GM19467 (cell line): ENCODE measurements around the gene SVIL.
"Not testable (repeated sequence)": the region's sequence is repeated elsewhere in the genome, so short reads cannot be mapped to it uniquely, and the experiment has no call there.

Experiments
- ATAC-seq: cut with Tn5 transposase; IDR thresholded peaks from one replicate; pipeline ENCODE4 v1.9.1; 2021; ENCODE audit warnings: mild to moderate bottlenecking, moderate library complexity; ENCODE audit not compliant: unreplicated experiment

SVIL gene

DNA sequence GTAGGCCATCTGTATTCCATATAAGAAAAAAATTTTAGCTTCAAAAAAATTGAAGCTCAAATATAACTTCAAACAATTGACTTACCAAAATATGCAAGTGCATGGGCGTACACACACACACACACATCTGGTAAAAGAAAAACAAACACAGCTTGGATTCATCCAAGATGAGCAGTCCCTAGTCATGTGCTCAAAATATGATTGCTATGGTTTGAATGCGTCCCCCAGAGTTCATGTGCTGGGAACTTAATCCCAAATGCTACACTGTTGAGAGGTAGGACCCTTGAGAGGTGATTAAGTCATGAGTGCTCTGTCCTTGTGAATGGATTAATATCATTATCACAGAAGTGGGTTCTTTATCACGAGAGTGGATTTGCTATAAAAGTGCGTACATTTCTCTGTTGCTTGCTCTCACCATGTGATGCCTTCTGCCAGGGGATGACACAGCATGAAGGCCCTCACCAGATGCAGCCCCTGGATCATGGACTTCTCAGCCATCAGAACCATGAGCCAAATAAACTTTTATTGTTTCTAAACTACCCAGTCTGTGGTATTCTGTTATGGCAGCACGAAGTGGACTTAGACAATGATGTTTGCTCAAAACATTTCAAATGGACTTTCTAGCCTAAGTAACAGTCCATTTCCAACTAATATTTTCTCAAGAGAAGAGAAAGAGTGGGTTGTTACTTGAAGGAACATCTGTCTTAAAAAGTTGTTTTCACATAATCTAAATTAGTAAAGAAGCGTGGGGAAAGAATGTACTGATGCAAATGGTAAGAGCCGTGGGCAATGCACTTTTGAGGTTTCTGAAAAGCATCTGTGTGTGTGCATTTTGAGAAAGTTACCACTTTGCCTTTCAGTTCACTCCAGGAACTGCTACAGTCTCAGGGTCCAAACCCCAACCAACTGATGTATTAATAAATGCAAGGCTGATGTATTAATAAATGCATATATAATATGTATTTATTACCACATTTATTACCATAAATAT is 15.1 kb upstream of the SVIL start:
- ATAC-seq: no peak

DNA sequence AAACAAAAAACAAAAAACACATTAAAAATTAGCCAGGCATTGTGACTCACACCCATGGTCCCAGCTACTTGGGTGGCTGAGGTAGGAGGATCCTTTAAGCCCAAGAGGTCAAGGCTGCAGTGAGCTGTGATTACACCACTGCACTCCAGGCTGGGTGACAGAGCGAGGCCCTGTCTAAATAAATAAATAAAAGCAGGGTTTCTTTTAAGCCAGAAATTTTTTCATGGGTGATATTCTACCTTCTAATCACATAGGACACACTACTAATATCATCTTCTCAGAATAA is 14.2 kb upstream of the SVIL start:
- ATAC-seq: no peak

DNA sequence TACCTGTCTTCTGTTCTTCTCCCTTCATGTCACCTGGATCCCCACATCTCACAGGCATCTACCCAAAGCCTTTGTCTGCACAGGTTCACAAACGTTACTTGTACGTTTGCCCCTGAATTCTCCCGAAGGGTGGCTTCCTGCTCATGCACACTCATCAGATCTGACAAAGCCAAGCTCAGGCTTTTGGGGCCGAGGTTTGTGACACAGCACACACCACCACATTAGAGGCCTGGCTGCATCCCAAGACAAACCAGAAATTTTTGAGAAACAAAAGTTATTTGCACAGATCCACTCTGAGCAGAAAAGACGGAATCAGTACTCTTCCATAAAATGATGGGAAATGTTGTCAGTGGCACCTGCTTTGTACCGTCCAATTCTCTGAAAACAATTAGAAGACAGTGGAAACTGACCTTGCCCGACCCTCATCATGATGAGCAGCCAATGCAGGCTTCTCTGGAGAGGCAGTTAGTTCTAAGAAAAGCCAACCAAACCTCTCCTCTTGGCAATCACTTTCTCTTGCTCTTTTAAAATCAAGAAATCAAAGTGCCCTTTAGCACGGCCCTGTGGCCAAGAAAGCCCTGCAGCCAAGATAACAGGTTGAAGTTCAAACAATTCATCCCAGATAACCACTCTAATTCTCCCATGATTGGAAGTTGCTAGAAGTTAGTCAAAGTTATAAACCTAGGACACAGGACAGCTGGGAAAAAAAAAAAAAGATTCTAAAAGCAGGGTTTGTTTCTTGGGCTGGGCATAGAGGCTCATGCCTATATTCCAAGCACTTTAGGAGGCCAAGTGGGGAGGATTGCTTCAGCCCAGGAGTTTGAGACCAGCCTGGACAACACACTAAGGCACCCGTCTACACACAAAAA is 13.6 kb upstream of the SVIL start:
- ATAC-seq: no peak

- no peak for ATAC-seq
These were observed 12.7 kb upstream of the SVIL start for GRCh38 chr10:29647478-29647877.

DNA sequence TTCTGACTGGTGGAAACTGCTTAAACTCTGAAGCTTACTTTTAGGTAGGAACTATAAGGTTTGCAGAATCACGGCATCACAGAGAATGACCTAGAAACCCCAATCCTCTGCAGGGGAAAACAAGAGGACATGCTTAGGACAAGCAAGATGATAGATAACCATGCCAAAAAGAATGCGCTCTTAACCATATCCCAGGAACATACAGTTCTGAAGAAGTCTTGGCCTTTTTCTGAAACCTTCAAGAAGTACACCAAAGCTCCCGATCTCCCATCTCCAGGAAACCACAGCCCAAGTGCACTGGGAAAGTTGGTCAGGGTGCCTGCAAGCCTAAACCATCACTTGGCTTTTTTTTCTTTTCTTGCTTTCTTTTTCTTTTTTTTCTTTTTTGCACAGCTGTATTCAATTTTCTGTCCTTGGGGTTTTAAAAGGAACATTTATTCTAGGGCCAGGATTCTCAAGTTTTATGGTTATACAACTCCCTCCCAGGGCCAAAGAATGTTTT is 12.2 kb upstream of the SVIL start:
- no peak for ATAC-seq

DNA sequence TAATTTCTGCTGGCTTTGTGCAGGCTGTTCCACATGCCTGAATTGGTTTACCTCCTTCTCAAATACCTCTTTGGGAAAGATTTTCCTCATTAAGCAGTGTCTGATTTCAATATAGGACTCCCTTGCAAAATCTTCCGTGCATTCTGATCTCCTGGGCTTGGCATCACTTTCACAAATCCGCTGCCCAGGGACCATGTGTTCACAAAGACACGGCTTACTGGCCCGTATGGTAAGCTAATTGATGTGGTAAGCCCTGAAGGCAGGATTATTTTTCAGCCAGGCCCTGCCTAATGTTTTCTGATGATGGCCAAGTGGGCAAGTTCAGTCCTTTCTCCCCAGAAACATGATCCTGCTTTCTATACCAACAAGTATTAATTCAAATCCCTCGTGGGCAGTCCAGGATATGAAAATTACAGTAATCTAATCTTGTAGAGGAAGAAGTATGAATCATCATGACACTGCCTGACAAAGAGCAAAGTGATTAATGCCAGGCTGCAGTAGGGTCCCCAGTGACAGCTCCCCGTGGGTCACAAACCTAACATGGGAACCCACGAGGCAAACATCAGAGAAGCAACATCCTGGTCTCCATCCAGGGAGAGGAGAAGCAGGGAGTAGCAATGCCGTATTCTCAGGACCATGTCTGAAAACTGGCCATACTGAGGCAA is 11.6 kb upstream of the SVIL start:
- ATAC-seq: no peak

DNA sequence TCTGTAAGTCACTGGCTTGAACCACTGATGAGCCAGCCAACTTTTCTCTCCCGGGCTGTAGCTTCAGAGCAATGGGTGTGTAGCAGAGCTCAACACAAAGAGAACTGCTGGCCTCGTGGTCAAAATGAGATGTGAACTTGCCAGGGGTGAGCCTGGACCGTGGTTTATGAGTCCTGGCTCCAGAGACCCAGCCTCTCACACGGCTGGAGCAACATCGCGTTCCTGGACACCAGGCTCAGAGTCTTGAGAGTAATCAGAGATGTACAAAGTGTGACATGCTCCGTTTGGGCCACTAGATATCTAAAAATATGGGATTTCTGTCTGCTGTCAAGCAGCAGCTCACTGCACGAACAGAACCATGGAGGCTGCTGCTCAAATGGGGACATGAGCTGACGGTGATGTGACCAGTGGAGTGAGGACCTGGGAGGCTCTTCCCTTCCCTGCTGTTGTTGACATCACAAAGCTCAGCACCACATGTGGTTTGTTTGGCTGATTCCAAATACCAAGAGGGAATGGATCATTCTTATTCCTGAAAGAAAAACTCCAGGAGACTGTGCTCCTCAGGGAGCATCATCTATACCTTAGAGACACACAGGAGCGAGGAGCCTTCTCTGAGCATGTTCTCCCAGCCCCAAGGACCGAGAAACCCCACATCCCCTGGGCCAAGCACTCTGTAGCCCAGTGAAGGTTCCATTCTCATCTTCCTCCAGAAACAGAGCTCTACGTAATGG is 9.2 kb upstream of the SVIL start:
- no peak for ATAC-seq

GRCh38 chr10:29642990-29643389 is 8.2 kb upstream of the SVIL start:
- ATAC-seq: no peak

GRCh38 chr10:29637537-29637936 is 2.8 kb upstream of the SVIL start:
- ATAC-seq: no peak

DNA sequence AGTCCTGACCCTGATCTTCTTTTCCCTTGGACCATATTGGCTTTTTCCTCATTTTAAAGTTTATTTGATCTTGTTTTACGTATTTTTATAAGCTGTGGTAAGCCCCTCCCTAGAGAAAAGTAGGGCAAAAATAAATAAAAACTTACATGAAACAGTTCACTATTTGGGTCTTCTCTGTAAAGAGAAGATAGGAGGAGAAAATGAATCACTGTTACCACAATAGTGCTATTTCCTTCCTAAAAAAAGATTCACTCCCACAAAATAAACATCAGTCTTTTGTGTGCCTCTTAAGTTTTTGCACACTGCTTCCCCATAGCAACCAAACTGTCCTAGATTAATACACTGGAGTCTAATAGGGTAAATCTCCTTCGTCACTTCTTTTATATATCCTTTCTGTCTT is 1.4 kb upstream of the SVIL start:
- ATAC-seq: no peak

GRCh38 chr10:29635711-29636144 is 957 bp upstream of the SVIL start:
- peak; percentile 70 for ATAC-seq

- ATAC-seq: no peak
These were observed 666 bp downstream of the SVIL start for GRCh38 chr10:29634105-29634504.

DNA sequence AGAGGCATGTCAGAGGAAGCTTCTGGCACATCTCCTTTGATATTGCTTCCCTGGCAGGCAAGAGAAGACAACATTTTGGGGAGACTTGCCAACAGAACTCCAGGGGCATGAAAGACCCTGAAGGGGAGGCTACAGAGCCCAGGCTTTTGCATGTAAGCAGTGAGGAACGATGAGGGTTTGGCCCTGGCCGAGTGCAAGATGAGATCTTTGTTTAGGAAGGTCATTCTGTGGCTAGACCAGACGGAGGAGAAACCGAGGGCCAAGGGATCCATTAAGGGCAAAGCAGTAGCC is 3.8 kb downstream of the SVIL start:
- ATAC-seq: no peak

DNA sequence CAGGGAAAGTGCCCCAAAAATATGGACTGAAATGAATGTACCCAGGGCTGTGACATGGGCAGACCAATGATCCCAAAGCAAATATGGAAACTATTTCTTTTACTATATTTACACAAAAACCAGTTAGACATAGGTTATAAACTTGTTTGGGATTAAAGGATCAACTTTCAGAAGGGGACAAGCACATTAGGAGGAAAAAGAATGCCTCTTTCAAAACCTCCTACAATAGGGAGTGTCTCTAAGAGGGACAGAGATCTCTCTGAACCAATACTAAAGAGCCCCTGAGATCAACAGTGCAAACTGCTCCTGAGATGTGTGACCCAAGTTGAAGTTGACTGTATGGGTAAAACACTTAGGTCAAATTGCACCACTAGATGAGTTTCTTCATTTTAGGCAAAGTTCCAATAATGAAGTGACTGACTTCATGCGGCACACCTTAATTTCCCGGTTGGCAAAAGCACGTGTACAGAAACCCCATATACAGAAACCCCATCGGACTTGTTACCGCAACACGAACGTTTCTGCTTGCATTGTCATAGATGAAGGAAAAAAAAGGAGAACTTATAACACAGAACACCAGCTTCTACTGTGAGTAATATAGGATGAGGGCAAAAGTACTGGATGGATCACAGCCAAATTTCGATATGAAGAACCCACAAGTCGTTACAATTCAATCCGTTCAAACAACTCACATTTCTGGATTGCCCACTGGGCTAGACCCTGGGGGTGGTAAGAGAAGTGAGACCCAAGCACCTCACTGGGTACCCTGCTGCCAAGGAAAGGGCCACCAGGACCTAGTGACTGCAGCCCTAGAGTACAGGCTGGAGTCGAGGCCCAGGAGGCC is 4.3 kb downstream of the SVIL start:
- ATAC-seq: no peak

DNA sequence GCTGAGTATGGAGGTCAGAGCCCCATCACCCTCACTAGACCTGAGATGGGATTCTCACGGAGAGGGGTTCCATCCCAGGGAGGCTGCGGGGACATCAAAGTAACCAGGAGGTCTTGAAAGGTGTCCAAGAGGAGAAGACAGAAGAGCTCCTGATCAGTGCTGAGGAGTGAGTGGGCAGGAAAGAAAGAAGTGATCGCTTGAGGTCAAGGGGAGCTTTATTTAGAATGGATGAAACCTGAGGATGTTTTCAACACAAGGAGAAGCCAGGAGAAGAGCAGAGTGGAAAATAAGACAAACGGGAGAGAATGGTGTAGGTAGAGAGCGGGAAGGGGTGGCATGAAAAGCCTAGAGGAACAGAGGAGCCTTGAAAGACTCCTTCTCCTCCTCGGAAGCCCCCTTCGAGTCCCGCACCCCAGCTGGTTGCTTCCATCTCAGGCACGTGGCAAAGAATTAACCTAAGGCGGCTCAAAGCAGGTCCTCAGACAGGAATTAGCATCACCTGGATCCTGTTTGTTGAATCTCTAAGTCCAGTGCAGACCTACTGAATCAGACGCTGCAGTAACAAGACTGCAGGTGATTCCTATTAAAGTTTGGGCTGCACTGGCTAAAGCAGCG is 5.8 kb downstream of the SVIL start:
- no peak for ATAC-seq

DNA sequence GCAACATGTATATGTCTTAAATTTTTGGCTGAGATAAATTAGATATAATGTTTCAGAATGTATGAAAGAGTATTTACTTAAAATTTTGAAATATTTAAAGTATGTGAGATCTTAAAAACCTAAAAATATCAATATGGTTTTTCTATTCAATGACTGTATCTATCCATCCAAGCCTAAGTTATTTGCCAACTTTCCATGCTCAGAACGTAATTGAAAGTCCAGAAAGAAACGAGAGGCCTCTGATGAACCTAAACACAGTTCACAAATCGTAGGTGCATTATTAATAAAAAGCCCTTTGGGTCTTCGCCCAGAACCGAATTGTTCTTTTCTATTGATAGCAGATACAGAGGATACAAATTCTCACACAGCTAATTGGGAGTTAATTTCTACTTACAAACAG is 6.5 kb downstream of the SVIL start:
- ATAC-seq: no peak

DNA sequence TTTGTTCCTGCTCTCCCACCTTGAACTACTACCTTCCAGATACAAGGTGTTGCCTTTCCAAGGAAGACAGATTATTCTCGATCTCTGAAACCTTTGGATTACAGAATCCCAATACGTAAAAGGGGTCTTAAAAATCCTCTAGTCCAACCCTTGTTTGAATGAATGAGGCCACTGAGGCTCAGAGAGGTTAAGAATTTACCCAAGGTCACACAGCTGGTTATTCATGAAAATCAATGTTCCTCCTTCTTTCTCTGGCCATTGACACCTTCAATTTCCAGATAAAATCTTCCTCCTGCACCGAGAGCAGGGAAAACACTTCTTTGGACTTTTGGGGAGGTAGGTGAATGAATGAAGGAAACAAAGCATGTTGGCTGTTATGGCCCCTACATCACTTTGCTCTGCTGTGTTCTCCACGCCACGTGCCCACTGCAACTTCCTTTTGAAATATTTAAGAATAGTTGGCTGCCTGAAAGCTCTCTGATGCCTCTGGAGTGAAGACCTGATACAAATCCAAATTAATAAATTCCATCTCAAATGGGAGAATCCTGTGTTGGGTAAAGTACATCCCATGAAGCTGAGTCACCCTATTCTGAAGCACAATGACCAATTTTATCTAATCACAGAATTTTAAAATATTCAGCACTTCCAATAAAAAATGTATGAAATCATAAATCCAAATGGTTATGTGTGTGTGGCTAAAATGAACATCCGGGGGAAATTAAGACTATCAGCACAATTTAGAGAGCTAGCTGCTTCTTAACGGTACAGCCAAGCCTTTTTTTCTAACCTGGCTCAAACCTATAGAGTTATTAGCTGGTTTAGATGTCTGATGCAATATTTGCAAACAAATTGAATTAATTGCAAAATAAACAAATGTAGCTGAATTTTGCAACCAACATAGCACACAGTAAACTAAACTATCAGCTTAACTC is 7.3 kb downstream of the SVIL start:
- no peak for ATAC-seq

DNA sequence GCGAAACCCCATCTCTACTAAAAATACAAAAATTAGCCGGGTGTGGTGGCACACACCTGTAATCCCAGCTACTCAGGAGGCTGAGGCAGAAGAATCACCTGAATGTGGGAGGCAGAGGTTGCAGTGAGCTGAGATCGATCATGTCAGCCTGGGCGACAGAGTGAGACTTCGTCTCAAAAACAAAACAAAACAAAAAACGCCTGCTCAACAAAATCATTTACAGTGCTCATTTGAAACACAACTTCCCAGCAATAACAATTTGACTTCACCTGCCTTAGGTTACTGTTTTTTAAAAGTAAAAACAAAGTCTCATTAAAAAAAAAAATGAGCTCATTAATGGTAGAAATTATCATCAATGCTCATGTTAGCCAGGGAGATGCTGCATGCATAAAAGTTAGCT is 10.4 kb downstream of the SVIL start:
- not testable (repeated sequence) for ATAC-seq
